ENCODE data around the gene ZNF366. TPM values are rescaled to one million over a fixed set of nuclear protein-coding genes. Genes with fewer than 3 reads are reported as not detected.

ZNF366 gene
- total and polyA plus RNA-seq, 3 donors from 2014 or later = 0.96 to 2.2 (median 1.4) TPM

- no peaks in the 10 kb centered on the region for H3K9me3 ChIP-seq
- peak overlapping the region in 1 of 2 donors; percentile 33 for H3K27ac ChIP-seq
- TF ChIP-seq POLR2A (IDR thresholded peaks at IDR 0.05) = no peak
- TF ChIP-seq CTCF (IDR thresholded peaks at IDR 0.05) = no peak
- H3K4me1 ChIP-seq = peaks cover 4% of the 10 kb centered on the region
- intact Hi-C loops (cut with DNase I; ENCODE audit: low total_unique reads) = no loop called here
- WGBS, 2 donors = 56 to 70% methylated on average over 4 of the region's 4 CpGs
- H3K36me3 ChIP-seq (ENCODE audit: low read depth, missing control alignments) = no peaks in the 10 kb centered on the region
- H3K27me3 ChIP-seq = no peaks in the 10 kb centered on the region
- no peak overlapping the region for H3K4me3 ChIP-seq
- no peak for DNase-seq
Observed at GRCh38 chr5:72402959-72403628, 104.1 kb downstream of the ZNF366 start.

- H3K27me3 ChIP-seq = no peaks in the 10 kb centered on the region
- H3K36me3 ChIP-seq (ENCODE audit: low read depth, missing control alignments) = no peaks in the 10 kb centered on the region
- H3K4me1 ChIP-seq = peaks cover 4% of the 10 kb centered on the region
- H3K27ac ChIP-seq = peak overlapping the region in 1 of 2 donors; percentile 33
- no peak for TF ChIP-seq POLR2A (IDR thresholded peaks at IDR 0.05)
- TF ChIP-seq CTCF (IDR thresholded peaks at IDR 0.05) = no peak
- WGBS, 2 donors = 46 to 53% methylated on average over 2 of the region's 2 CpGs
- no peak for DNase-seq
- no peaks in the 10 kb centered on the region for H3K9me3 ChIP-seq
- intact Hi-C loops (cut with DNase I; ENCODE audit: low total_unique reads) = no loop called here
- no peak overlapping the region for H3K4me3 ChIP-seq
Observed at GRCh38 chr5:72402381-72402890, 104.8 kb downstream of the ZNF366 start.

- no peaks in the 10 kb centered on the region for H3K27me3 ChIP-seq
- DNase-seq = no peak
- H3K4me1 ChIP-seq = peaks cover 4% of the 10 kb centered on the region
- H3K36me3 ChIP-seq (ENCODE audit: low read depth, missing control alignments) = no peaks in the 10 kb centered on the region
- H3K27ac ChIP-seq = no peak overlapping the region
- H3K4me3 ChIP-seq = no peak overlapping the region
- no peaks in the 10 kb centered on the region for H3K9me3 ChIP-seq
- intact Hi-C loops (cut with DNase I; ENCODE audit: low total_unique reads) = no loop called here
- WGBS, 2 donors = 43 to 93% methylated on average over 1 of the region's 1 CpG
- no peak for TF ChIP-seq POLR2A (IDR thresholded peaks at IDR 0.05)
- no peak for TF ChIP-seq CTCF (IDR thresholded peaks at IDR 0.05)
Observed at GRCh38 chr5:72400950-72401349, 106.3 kb downstream of the ZNF366 start.

GRCh38 chr5:72397836-72398235, 109.4 kb downstream of the ZNF366 start:
- 78 to 86% methylated on average over 6 of the region's 6 CpGs for WGBS, 2 donors
- Histone ChIP-seq H3K27me3 (no peaks in the 10 kb centered on the region), H3K9me3 (no peaks in the 10 kb centered on the region), H3K4me1 (peaks cover under 1% of the 10 kb centered on the region), H3K4me3 (no peak overlapping the region), H3K27ac (no peak overlapping the region), H3K36me3 (ENCODE audit: low read depth, missing control alignments) (no peaks in the 10 kb centered on the region)
- TF ChIP-seq POLR2A (IDR thresholded peaks at IDR 0.05) (no peak), CTCF (IDR thresholded peaks at IDR 0.05) (no peak)
- intact Hi-C loops (cut with DNase I; ENCODE audit: low total_unique reads) = no loop called here
- no peak for DNase-seq

- Histone ChIP-seq H3K27me3 (no peaks in the 10 kb centered on the region), H3K9me3 (no peaks in the 10 kb centered on the region), H3K36me3 (ENCODE audit: low read depth, missing control alignments) (no peaks in the 10 kb centered on the region), H3K27ac (no peak overlapping the region), H3K4me1 (no peaks in the 10 kb centered on the region), H3K4me3 (no peak overlapping the region)
- WGBS, 2 donors = 56 to 87% methylated on average over 2 of the region's 2 CpGs
- no peak for TF ChIP-seq CTCF (IDR thresholded peaks at IDR 0.05)
- TF ChIP-seq POLR2A (IDR thresholded peaks at IDR 0.05) = no peak
- intact Hi-C loops (cut with DNase I; ENCODE audit: low total_unique reads) = no loop called here
- DNase-seq = peak; percentile 30
Observed at GRCh38 chr5:72394688-72395087, 112.5 kb downstream of the ZNF366 start.

All from testis (tissue), 3 donors.